ENCODE results near the gene ADCY4.
"Not testable (repeated sequence)": the region's sequence is repeated elsewhere in the genome, so short reads cannot be mapped to it uniquely, and the experiment has no call there.

Gene ADCY4

GRCh38 chr14:24366721-24367513 lies 32.0 kb upstream of the ADCY4 start:
- no peak for DNase-seq (ENCODE audit: low read depth in 2 of 2)

- no peak for DNase-seq (ENCODE audit: low read depth in 2 of 2)
Observed at GRCh38 chr14:24366413-24366720, 31.5 kb upstream of the ADCY4 start.

- DNase-seq (ENCODE audit: low read depth in 2 of 2): peak; percentile 51 to 57
Observed at GRCh38 chr14:24365600-24366412, 30.9 kb upstream of the ADCY4 start.

GRCh38 chr14:24364841-24365240 lies 30.0 kb upstream of the ADCY4 start:
- DNase-seq (ENCODE audit: low read depth in 2 of 2): no peak

- DNase-seq (ENCODE audit: low read depth in 2 of 2): no peak
Observed at GRCh38 chr14:24363401-24363800, 28.5 kb upstream of the ADCY4 start.

- no peak for DNase-seq (ENCODE audit: low read depth in 2 of 2)
Observed at GRCh38 chr14:24362241-24362960, 27.5 kb upstream of the ADCY4 start.

- no peak for DNase-seq (ENCODE audit: low read depth in 2 of 2)
Observed at GRCh38 chr14:24361326-24361725, 26.5 kb upstream of the ADCY4 start.

- no peak for DNase-seq (ENCODE audit: low read depth in 2 of 2)
Observed at GRCh38 chr14:24360281-24360680, 25.4 kb upstream of the ADCY4 start.

- no peak for DNase-seq (ENCODE audit: low read depth in 2 of 2)
Observed at GRCh38 chr14:24356208-24356607, 21.3 kb upstream of the ADCY4 start.

GRCh38 chr14:24355009-24355408 lies 20.1 kb upstream of the ADCY4 start:
- no peak for DNase-seq (ENCODE audit: low read depth in 2 of 2)

- not testable (repeated sequence) for DNase-seq (ENCODE audit: low read depth in 2 of 2)
Observed at GRCh38 chr14:24354482-24354825, 19.6 kb upstream of the ADCY4 start.

- DNase-seq (ENCODE audit: low read depth in 2 of 2): no peak
Observed at GRCh38 chr14:24353559-24354481, 18.9 kb upstream of the ADCY4 start.

- DNase-seq (ENCODE audit: low read depth in 2 of 2): no peak
Observed at GRCh38 chr14:24351517-24351916, 16.6 kb upstream of the ADCY4 start.

- DNase-seq (ENCODE audit: low read depth in 2 of 2): no peak
Observed at GRCh38 chr14:24349742-24350141, 14.9 kb upstream of the ADCY4 start.

- DNase-seq (ENCODE audit: low read depth in 2 of 2): no peak
Observed at GRCh38 chr14:24348186-24348585, 13.3 kb upstream of the ADCY4 start.

GRCh38 chr14:24347134-24347533 lies 12.3 kb upstream of the ADCY4 start:
- DNase-seq (ENCODE audit: low read depth in 2 of 2): no peak

GRCh38 chr14:24343795-24344660 lies 9.2 kb upstream of the ADCY4 start:
- no peak for DNase-seq (ENCODE audit: low read depth in 2 of 2)

GRCh38 chr14:24342889-24343288 lies 8.0 kb upstream of the ADCY4 start:
- DNase-seq (ENCODE audit: low read depth in 2 of 2): no peak

GRCh38 chr14:24340606-24341005 lies 5.7 kb upstream of the ADCY4 start:
- no peak for DNase-seq (ENCODE audit: low read depth in 2 of 2)

GRCh38 chr14:24339284-24340151 lies 4.6 kb upstream of the ADCY4 start, which contains the start of gene RIPK3:
RIPK3 (minus strand) TSS chr14:24339991; CDS start chr14:24339826, 165 bp downstream.
- peak; percentile 28 to 53 for DNase-seq (ENCODE audit: low read depth in 2 of 2)
